GM13976 (cell line): Measurements from ENCODE around the gene SLC35F3.

Experiments used
- DNase-seq: peaks from one replicate; pipeline ENCODE4 v3.0.0; 2012; ENCODE audit warnings: low spot score
- CTCF ChIP-seq: IDR thresholded peaks from 2 replicates; pipeline ENCODE4 v1.5.1; 2012; ENCODE audit warnings: borderline replicate concordance, mild to moderate bottlenecking; ENCODE audit not compliant: insufficient read depth; ENCODE audit errors: extremely low read depth, missing control alignments, control extremely low read depth
- in situ Hi-C: fragments of 300-500 bp; cut with MboI; formaldehyde crosslinking; loops from one replicate; pipeline ENCODE4 v1.12.0; 2022; ENCODE audit warnings: low sequenced_read_pairs, mixed read lengths, inconsistent platforms; ENCODE audit not compliant: unreplicated experiment

SLC35F3 gene

DNA sequence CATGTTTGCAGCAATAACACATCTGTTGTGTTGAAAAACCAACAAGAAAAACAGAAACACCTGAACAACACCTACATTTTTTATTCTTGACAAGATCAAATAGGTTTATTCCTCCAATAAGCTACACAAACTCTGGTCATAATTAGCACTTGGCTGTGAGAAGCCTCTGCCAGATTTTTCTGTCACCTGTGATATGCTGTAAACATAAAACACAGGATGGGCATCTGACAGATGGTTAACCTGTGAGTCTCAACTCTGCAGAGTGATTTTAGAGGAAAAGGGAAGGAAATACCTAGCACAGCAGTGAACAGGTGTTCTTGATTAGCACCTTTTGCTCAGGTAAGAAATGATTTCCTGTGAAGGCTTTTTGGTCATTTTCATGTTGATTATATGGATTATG, 293.4 kb downstream of the SLC35F3 start:
- in situ Hi-C loops, result no loop called here
- DNase-seq, result no peak
- TF ChIP-seq CTCF, result no peak

DNA sequence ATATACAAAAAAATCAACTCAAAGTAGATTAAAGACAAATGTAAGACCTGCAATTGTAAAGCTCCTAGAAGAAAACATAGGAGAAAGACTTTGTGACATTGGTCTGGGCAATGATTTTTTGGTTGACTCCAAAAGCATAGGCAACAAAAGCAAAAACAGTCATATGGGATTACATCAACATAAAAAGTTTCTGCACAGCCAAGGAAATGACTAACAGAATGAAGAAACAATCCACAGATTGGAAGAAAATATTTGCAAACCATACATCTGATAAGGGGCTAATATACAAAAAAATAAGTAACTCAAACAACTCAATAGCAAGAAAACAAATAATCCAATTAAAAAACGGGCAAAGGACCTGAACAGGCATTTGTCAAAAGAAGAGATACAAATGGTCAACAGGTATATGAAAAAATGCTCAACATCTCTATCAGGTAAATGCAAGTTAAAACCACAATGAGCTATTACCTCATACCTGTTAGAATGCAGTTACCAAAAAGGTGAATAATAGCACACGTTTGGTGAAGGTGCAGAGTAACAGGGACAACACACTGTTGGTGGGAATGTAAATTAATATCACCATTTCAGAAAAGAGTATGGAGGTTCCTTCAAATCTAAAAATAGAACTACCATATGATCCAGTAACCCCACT, 295.1 kb downstream of the SLC35F3 start:
- TF ChIP-seq CTCF, result no peak
- in situ Hi-C loops, result no loop called here
- no peak for DNase-seq

DNA sequence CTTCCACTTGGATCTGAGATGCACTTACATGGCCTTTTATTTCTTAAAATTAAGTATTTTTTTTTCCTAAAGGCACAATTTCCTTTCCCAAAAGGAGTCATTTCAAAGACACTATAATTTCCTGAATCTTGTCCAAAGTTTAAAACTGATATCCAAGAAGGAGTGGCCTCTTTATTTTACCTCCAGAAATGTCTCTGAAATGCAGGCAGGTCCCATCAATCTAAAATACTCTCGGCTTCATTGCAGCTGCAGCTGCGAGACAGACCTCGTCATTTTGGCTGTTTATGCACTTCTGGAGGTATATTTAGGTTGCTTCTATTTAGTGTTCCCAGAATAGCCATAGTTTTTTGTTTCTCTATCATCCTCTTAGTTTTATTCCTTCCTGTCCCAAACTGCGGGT, 296.1 kb downstream of the SLC35F3 start:
- in situ Hi-C loops, result no loop called here
- no peak for TF ChIP-seq CTCF

DNA sequence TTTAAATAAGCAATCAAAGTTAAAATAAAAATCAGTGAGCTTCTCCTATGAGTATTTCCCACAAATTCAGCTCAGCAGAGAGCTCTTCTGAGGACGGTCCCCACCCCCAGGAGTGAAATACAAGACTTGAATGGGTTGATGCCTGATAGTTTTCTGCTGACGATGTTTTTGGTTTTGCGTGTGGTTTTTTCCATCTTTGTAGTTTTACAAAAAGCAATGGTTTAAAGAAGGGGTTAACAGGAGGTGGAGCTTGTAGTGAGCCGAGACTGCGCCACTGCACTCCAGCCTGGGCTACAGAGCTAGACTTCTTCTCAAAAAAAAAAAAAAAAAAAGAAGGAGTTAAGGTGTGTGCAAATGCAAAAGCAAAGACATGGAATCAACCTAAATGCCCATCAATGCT, 297.1 kb downstream of the SLC35F3 start:
- in situ Hi-C loops, result no loop called here
- DNase-seq, result no peak
- TF ChIP-seq CTCF, result no peak

More for the DNA sequence above, 296.1 kb downstream of the SLC35F3 start:
- no peak for DNase-seq

GRCh38 chr1:234205966-234206365, 301.5 kb downstream of the SLC35F3 start:
- in situ Hi-C loops, result no loop called here
- no peak for DNase-seq
- TF ChIP-seq CTCF, result no peak

GRCh38 chr1:234206651-234207284, 302.3 kb downstream of the SLC35F3 start:
- in situ Hi-C loops, result no loop called here
- no peak for DNase-seq
- no peak for TF ChIP-seq CTCF
